Ascending aorta (tissue), 2 donors: Measurements from ENCODE around the gene CADM1. TPM values are rescaled to one million over a fixed set of nuclear protein-coding genes. Genes with fewer than 3 reads are reported as not detected.

Source experiments
- DNase-seq, 2 donors: peaks; one replicate each; pipeline ENCODE4 v3.0.0-alpha.2; 2019; ENCODE audit warnings: low spot score in 2 of 2
- H3K27ac ChIP-seq, 2 donors: fragments of 200-600 bp; sonication (generic); one replicate each; pipeline ENCODE4 v1.5.1; 2016 to 2017; ENCODE audit warnings: mild to moderate bottlenecking in 1 of 2
- H3K27me3 ChIP-seq: fragments of 200-600 bp; sonication (generic); one replicate; pipeline ENCODE4 v1.5.1; 2017
- H3K36me3 ChIP-seq, 2 donors: fragments of 200-600 bp; sonication (generic); one replicate each; pipeline ENCODE4 v1.5.1; 2016
- H3K4me1 ChIP-seq, 2 donors: fragments of 200-600 bp; sonication (generic); one replicate each; pipeline ENCODE4 v1.5.1; 2016 to 2017; ENCODE audit warnings: mild to moderate bottlenecking in 1 of 2
- H3K4me3 ChIP-seq, 2 donors: fragments of 200-600 bp; sonication (generic); one replicate each; pipeline ENCODE4 v1.5.1; 2016 to 2017; ENCODE audit warnings: mild to moderate bottlenecking in 1 of 2
- H3K9me3 ChIP-seq, 2 donors: fragments of 200-600 bp; sonication (generic); one replicate each; pipeline ENCODE4 v1.5.1; 2016
- CTCF ChIP-seq, 3 experiments: fragments of 200-600 bp in 2 of 3; fragments of 450-650 bp in 1 of 3; sonication (generic) in 2 of 3; IDR thresholded peaks; one replicate each; pipeline ENCODE4 v1.5.1; 2016 to 2019; ENCODE audit warnings: antibody characterized with exemption in 3 of 3, mild to moderate bottlenecking in 1 of 3, moderate library complexity in 1 of 3
- intact Hi-C: fragments of 100-400 bp; cut with DNase I; formaldehyde crosslinking; loops from one replicate; pipeline ENCODE4 v1.15.1; 2023
- total RNA-seq: library from RNA; depleted of rRNA; stranded (reverse); fragments of >200 nt; gene quantifications from one replicate; pipeline ENCODE4 v1.1.0, GENCODE V29; 2016

CADM1 gene
- total RNA-seq, 1 donor from 2014 or later, result 2.4 TPM

- Histone ChIP-seq H3K9me3 (no peaks in the 10 kb centered on the region), H3K27ac (no peak overlapping the region), H3K4me3 (no peak overlapping the region), H3K27me3 (no peaks in the 10 kb centered on the region), H3K4me1 (no peaks in the 10 kb centered on the region), H3K36me3 (no peaks in the 10 kb centered on the region)
- no peak for DNase-seq
- intact Hi-C loops, result loop anchor here (10.0 kb wide), 1 partner anchor 172 kb away; the partner anchor contains the start of gene CADM1
- TF ChIP-seq CTCF (IDR thresholded peaks at IDR 0.05), result no peak
These were observed 171.1 kb downstream of the CADM1 start for GRCh38 chr11:115333121-115333520.

GRCh38 chr11:115330684-115331482 is 173.3 kb downstream of the CADM1 start:
- intact Hi-C loops, result loop anchor here (10.0 kb wide), 1 partner anchor 174 kb away; the partner anchor contains the start of gene CADM1
- no peak for DNase-seq
- Histone ChIP-seq H3K9me3 (no peaks in the 10 kb centered on the region), H3K4me1 (no peaks in the 10 kb centered on the region), H3K36me3 (no peaks in the 10 kb centered on the region), H3K4me3 (no peak overlapping the region), H3K27me3 (no peaks in the 10 kb centered on the region), H3K27ac (no peak overlapping the region)
- no peak for TF ChIP-seq CTCF (IDR thresholded peaks at IDR 0.05)

DNA sequence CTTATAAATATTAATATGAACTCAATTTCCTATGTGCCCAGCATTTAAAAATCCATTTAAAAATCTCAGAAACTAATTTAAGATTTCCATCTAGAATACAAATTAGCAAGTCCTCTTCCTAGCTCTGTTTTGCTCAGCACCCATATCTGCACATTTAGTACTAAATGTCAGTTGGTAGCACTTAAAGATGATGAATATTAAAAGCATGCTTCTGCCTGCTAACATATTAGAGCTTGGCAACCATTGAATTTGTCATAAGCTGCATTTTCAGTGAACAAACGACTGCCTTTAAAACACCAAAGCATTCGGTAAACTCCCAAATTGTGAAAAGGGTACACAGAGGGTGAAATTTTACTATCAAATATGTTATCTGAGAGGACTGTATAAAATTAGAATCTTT is 177.7 kb downstream of the CADM1 start:
- Histone ChIP-seq H3K9me3 (no peaks in the 10 kb centered on the region), H3K4me1 (no peaks in the 10 kb centered on the region), H3K36me3 (no peaks in the 10 kb centered on the region), H3K27me3 (no peaks in the 10 kb centered on the region), H3K4me3 (no peak overlapping the region), H3K27ac (no peak overlapping the region)
- TF ChIP-seq CTCF (IDR thresholded peaks at IDR 0.05), result no peak
- intact Hi-C loops, result loop anchor here (5.0 kb wide), 1 partner anchor 951 kb away; no protein-coding TSS in a partner anchor
- DNase-seq, result no peak

GRCh38 chr11:115325523-115325922 is 178.7 kb downstream of the CADM1 start:
- H3K4me1 ChIP-seq, result no peaks in the 10 kb centered on the region
- intact Hi-C loops, result loop anchor here (2.0 to 5.0 kb wide), 2 partner anchors 899 to 952 kb away; no protein-coding TSS in a partner anchor
- TF ChIP-seq CTCF (IDR thresholded peaks at IDR 0.05), result no peak
- no peak overlapping the region for H3K4me3 ChIP-seq
- H3K36me3 ChIP-seq, result no peaks in the 10 kb centered on the region
- H3K27ac ChIP-seq, result no peak overlapping the region
- H3K9me3 ChIP-seq, result no peaks in the 10 kb centered on the region
- no peaks in the 10 kb centered on the region for H3K27me3 ChIP-seq
- no peak for DNase-seq

DNA sequence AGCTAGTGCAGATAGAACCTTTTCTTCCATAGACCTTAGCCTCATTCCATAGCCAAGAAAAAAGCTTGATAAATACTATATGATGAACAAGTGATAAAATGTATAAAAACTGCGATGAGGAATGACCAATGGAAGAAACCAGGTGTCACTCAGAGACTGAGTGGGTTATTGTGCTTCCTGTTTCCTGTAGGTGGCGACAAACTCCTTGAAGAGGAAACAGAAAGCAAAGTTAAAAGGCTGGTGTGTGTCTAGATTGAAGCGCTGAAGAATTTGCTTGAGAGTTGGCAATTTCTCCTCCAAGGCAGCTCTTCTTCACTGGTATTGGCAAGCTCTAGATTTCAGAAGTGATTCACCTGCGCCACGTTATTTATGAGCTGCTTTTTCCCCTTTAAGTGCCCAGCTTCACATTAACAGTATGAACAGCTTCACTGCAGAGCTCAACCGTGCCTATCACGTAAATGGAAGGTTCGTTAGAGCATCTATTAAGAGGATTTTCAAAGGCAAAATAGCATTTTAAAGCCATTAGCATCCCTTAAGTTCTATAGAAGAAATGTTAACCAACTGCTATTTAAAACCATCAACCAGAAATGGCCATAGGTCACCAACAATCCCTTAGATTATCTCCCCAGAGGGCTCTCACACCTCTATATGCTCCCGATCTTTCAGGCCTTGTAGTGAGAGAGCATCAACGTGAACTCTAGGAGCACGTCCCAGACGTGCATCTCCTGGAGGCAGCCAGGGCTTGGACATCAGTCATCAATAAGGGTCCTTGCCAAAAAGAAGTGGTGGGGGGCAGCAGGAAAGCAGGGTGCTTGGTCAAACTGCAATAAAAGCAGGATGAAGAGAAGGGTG is 179.4 kb downstream of the CADM1 start:
- TF ChIP-seq CTCF (IDR thresholded peaks at IDR 0.05), result peak; percentile 12 to 68 (median 64)
- Histone ChIP-seq H3K27ac (no peak overlapping the region), H3K27me3 (no peaks in the 10 kb centered on the region), H3K4me1 (no peaks in the 10 kb centered on the region), H3K4me3 (peak overlapping the region in 1 of 2 donors; percentile 26), H3K9me3 (no peaks in the 10 kb centered on the region), H3K36me3 (no peaks in the 10 kb centered on the region)
- intact Hi-C loops, result loop anchor here (2.0 to 5.0 kb wide), 2 partner anchors 900 to 952 kb away; no protein-coding TSS in a partner anchor
- DNase-seq, result no peak
